Mammary epithelial cell (primary cell): Measurements from ENCODE around the gene DNAH14.

Source experiments
- CTCF ChIP-seq, 2 donors: IDR thresholded peaks in 1 of 2; conservative IDR thresholded peaks in 1 of 2; 2 replicates each; pipeline ENCODE4 v1.5.1; 2011 to 2012; ENCODE audit warnings: inconsistent platforms in 2 of 2, low read length in 2 of 2, mild to moderate bottlenecking in 2 of 2, control low read depth in 1 of 2, low read depth in 1 of 2; ENCODE audit not compliant: insufficient read depth in 1 of 2; ENCODE audit errors: extremely low read depth in 1 of 2
- EZH2 ChIP-seq: IDR thresholded peaks from 2 replicates; pipeline ENCODE4 v1.6.1; 2012; ENCODE audit warnings: low read length, inconsistent platforms, borderline replicate concordance

- TF ChIP-seq CTCF (conservative IDR thresholded peaks at IDR 0.05 in 1 of 2, IDR thresholded peaks at IDR 0.05 in 1 of 2; ENCODE audit: extremely low read depth in 1 of 2, insufficient read depth in 1 of 2, low read depth in 1 of 2, low read length in 2 of 2) (no peak), EZH2 (no peak)
These were observed 167.7 kb downstream of the DNAH14 start for GRCh38 chr1:225097175-225097574.
